H1 (cell line): ENCODE data around the gene GTPBP6. TPM values are rescaled to one million over a fixed set of nuclear protein-coding genes. Genes with fewer than 3 reads are reported as not detected.

Experiments used
- CTCF ChIA-PET: fragments of 300-600 bp; sonication (Branson Sonifier 250); formaldehyde crosslinking; loops from one replicate; lab custom pipeline; 2021; ENCODE audit not compliant: partially characterized antibody; lab: Charles Lee
- POLR2A ChIA-PET: fragments of 300-600 bp; sonication (Branson Sonifier 250); formaldehyde crosslinking; loops from one replicate; lab custom pipeline; 2021; ENCODE audit warnings: inconsistent platforms; ENCODE audit not compliant: partially characterized antibody; lab: Charles Lee
- DNase-seq, 2 experiments: peaks; one replicate each; pipeline versions ENCODE4 v3.0.0 to v3.0.0-alpha.2; 2010 to 2022; ENCODE audit warnings: low spot score in 2 of 2, low read depth in 1 of 2, mixed read lengths in 1 of 2
- FAIRE-seq: peaks from 2 replicates; lab custom pipeline; 2011; peaks lifted over from hg19 to GRCh38; lab: Jason Lieb, UNC
- H2AFZ ChIP-seq: 2 replicates; pipeline ENCODE4 v1.8.1; 2012; ENCODE audit warnings: low read length, inconsistent platforms
- H2AK5ac ChIP-seq: 2 replicates; pipeline ENCODE4 v1.6.1; 2013; ENCODE audit warnings: low read depth, low read length
- H2BK120ac ChIP-seq: replicated peaks from 2 replicates; pipeline ENCODE3; 2013; ENCODE audit warnings: low read depth, low read length, inconsistent platforms
- H2BK12ac ChIP-seq: 2 replicates; pipeline ENCODE4 v1.6.1; 2013; ENCODE audit warnings: low read depth, low read length
- H2BK15ac ChIP-seq: 2 replicates; pipeline ENCODE4 v1.6.1; 2013; ENCODE audit warnings: low read length
- H2BK20ac ChIP-seq: 2 replicates; pipeline ENCODE4 v1.6.1; 2013; ENCODE audit warnings: low read length
- H2BK5ac ChIP-seq: 2 replicates; pipeline ENCODE4 v1.6.1; 2013; ENCODE audit warnings: low read depth, low read length
- H3K14ac ChIP-seq: 2 replicates; pipeline ENCODE4 v1.6.1; 2013; ENCODE audit warnings: inconsistent platforms; ENCODE audit not compliant: insufficient read length
- H3K18ac ChIP-seq: 2 replicates; pipeline ENCODE4 v1.6.1; 2013; ENCODE audit warnings: low read length; ENCODE audit errors: extremely low read depth
- H3K23ac ChIP-seq: 2 replicates; pipeline ENCODE4 v1.6.1; 2013; ENCODE audit warnings: inconsistent platforms; ENCODE audit not compliant: insufficient read length
- H3K23me2 ChIP-seq: 2 replicates; pipeline ENCODE4 v1.6.1; 2013; ENCODE audit warnings: low read depth, low read length
- H3K27ac ChIP-seq: 2 replicates; pipeline ENCODE4 v1.6.1; 2011; ENCODE audit warnings: low read depth, low read length, inconsistent platforms
- H3K27me3 ChIP-seq, 4 experiments: replicated peaks in 1 of 4; 1 replicate in 1 of 4; 2 replicates in 3 of 4; pipeline versions ENCODE4 v1.6.1 to v1.8.1; 2011 to 2013; ENCODE audit warnings: low read length in 3 of 4, mild to moderate bottlenecking in 3 of 4, inconsistent platforms in 2 of 4, mixed read lengths in 2 of 4, moderate library complexity in 1 of 4; ENCODE audit not compliant: control insufficient read depth in 3 of 4, insufficient read depth in 3 of 4; ENCODE audit errors: extremely low read depth in 1 of 4
- H3K36me3 ChIP-seq, 4 experiments: 2 replicates each; pipeline versions ENCODE4 v1.6.1 to v1.8.1; 2011 to 2013; ENCODE audit warnings: mild to moderate bottlenecking in 4 of 4, low read length in 3 of 4, moderate library complexity in 2 of 4, control low read depth in 1 of 4, inconsistent platforms in 1 of 4; ENCODE audit not compliant: insufficient read depth in 4 of 4, control insufficient read depth in 2 of 4
- H3K4ac ChIP-seq: replicated peaks from 2 replicates; pipeline ENCODE3; 2013; ENCODE audit warnings: low read length, low read depth, mixed read lengths, inconsistent platforms; ENCODE audit not compliant: insufficient read length
- H3K4me1 ChIP-seq, 4 experiments: replicated peaks in 1 of 4; 1 replicate in 1 of 4; 2 replicates in 3 of 4; pipeline versions ENCODE4 v1.6.1 to v1.8.1; 2011 to 2013; ENCODE audit warnings: low read length in 3 of 4, inconsistent platforms in 2 of 4, mixed read lengths in 1 of 4; ENCODE audit not compliant: insufficient read depth in 4 of 4, control insufficient read depth in 3 of 4
- H3K4me2 ChIP-seq, 2 experiments: 2 replicates each; pipeline versions ENCODE4 v1.6.1 to v1.8.1; 2011 to 2013; ENCODE audit warnings: low read depth in 2 of 2, low read length in 2 of 2, control low read depth in 1 of 2, inconsistent platforms in 1 of 2, mild to moderate bottlenecking in 1 of 2; ENCODE audit not compliant: insufficient read depth in 1 of 2
- H3K4me3 ChIP-seq, 4 experiments: fragments of 200-600, 300-600 bp in 1 of 4; sonication (generic), shearing (Covaris generic), sonication (Bioruptor Twin) in 1 of 4; 2 replicates each; pipeline versions ENCODE4 v1.5.1 to v1.8.1; 2011 to 2016; ENCODE audit warnings: low read length in 4 of 4, low read depth in 3 of 4, control low read depth in 2 of 4, inconsistent platforms in 2 of 4, mild to moderate bottlenecking in 2 of 4, mixed read lengths in 1 of 4, moderate library complexity in 1 of 4; ENCODE audit not compliant: insufficient read depth in 2 of 4; ENCODE audit errors: extremely low read depth in 1 of 4
- H3K56ac ChIP-seq: replicated peaks from 2 replicates; pipeline ENCODE3; 2013; ENCODE audit warnings: low read depth, mild to moderate bottlenecking, mixed read lengths, low read length, inconsistent platforms; ENCODE audit not compliant: insufficient read length
- H3K79me1 ChIP-seq: 2 replicates; pipeline ENCODE4 v1.6.1; 2013; ENCODE audit warnings: low read depth, low read length, control low read depth
- H3K79me2 ChIP-seq, 2 experiments: 2 replicates each; pipeline versions ENCODE4 v1.6.1 to v1.8.1; 2012 to 2013; ENCODE audit warnings: low read length in 2 of 2, mild to moderate bottlenecking in 2 of 2, inconsistent platforms in 1 of 2; ENCODE audit not compliant: insufficient read depth in 2 of 2, control insufficient read depth in 1 of 2
- H3K9ac ChIP-seq, 4 experiments: replicated peaks in 1 of 4; 1 replicate in 1 of 4; 2 replicates in 3 of 4; pipeline versions ENCODE4 v1.6.1 to v1.8.1; 2011 to 2013; ENCODE audit warnings: low read depth in 3 of 4, low read length in 3 of 4, control low read depth in 2 of 4, mild to moderate bottlenecking in 2 of 4, moderate library complexity in 2 of 4, inconsistent platforms in 1 of 4; ENCODE audit errors: extremely low read depth in 1 of 4
- H3K9me3 ChIP-seq, 2 experiments: 2 replicates each; pipeline versions ENCODE4 v1.6.1 to v1.8.1; 2012 to 2013; ENCODE audit warnings: mild to moderate bottlenecking in 2 of 2, moderate library complexity in 2 of 2, control low read depth in 1 of 2, inconsistent platforms in 1 of 2, low read depth in 1 of 2, low read length in 1 of 2, mixed read lengths in 1 of 2; ENCODE audit not compliant: insufficient read depth in 2 of 2
- H4K20me1 ChIP-seq, 2 experiments: replicated peaks in 1 of 2; 2 replicates each; pipeline versions ENCODE3 to v1.8.1; 2011 to 2013; ENCODE audit warnings: inconsistent platforms in 2 of 2, low read length in 2 of 2, mild to moderate bottlenecking in 1 of 2; ENCODE audit not compliant: insufficient read depth in 2 of 2, control insufficient read depth in 1 of 2
- H4K5ac ChIP-seq: 2 replicates; pipeline ENCODE4 v1.6.1; 2013; ENCODE audit warnings: low read length, low read depth, mixed read lengths, inconsistent platforms; ENCODE audit not compliant: insufficient read length
- H4K8ac ChIP-seq: 2 replicates; pipeline ENCODE4 v1.8.0; 2013; ENCODE audit warnings: mild to moderate bottlenecking, moderate library complexity, low read length, inconsistent platforms; ENCODE audit not compliant: insufficient read depth; ENCODE audit errors: extremely low read depth
- H4K91ac ChIP-seq: replicated peaks from 2 replicates; pipeline ENCODE3; 2013; ENCODE audit warnings: low read length, mixed read lengths, inconsistent platforms; ENCODE audit not compliant: insufficient read length
- CBX8 ChIP-seq: fragments of 300-800, 300-1000 bp; sonication (generic); IDR thresholded peaks from 2 replicates; pipeline ENCODE4 v1.7.1; 2016; ENCODE audit warnings: low read depth, low read length, borderline replicate concordance
- FOSL1 ChIP-seq: IDR thresholded peaks from 2 replicates; pipeline ENCODE4 v1.6.1; 2011; ENCODE audit warnings: mild to moderate bottlenecking, low read depth, low read length, moderate library complexity; ENCODE audit not compliant: insufficient read depth
- POLR2A ChIP-seq, 2 experiments: IDR thresholded peaks; 1 replicate in 1 of 2; 2 replicates in 1 of 2; pipeline ENCODE4 v1.6.1; 2011; ENCODE audit warnings: low read depth in 2 of 2, low read length in 2 of 2, mild to moderate bottlenecking in 2 of 2; ENCODE audit errors: control extremely low read depth in 1 of 2
- POLR2AphosphoS5 ChIP-seq: IDR thresholded peaks from 2 replicates; pipeline ENCODE4 v1.6.1; 2011; ENCODE audit warnings: low read depth, low read length
- RBBP5 ChIP-seq: IDR thresholded peaks from 2 replicates; pipeline ENCODE4 v1.7.1; 2012; ENCODE audit warnings: low read depth, mild to moderate bottlenecking, inconsistent platforms, low read length, moderate library complexity, borderline replicate concordance
- TAF1 ChIP-seq: IDR thresholded peaks from 2 replicates; pipeline ENCODE4 v1.6.1; 2011; ENCODE audit warnings: mild to moderate bottlenecking, low read depth, low read length
- WGBS, 2 experiments: shearing (Covaris generic) in 1 of 2; methylation state at CpG; one replicate each; pipeline versions ENCODE4 v1.1.6 to v1.1.7; 2013 to 2015; ENCODE audit warnings: low lambda C conversion rate in 2 of 2, mixed read lengths in 2 of 2, inconsistent platforms in 1 of 2, low coverage in 1 of 2, missing lambda C conversion rate in 1 of 2; ENCODE audit not compliant: insufficient replicate concordance in 2 of 2, insufficient coverage in 1 of 2, insufficient read length in 1 of 2; ENCODE audit errors: extremely low coverage in 1 of 2, missing lambda C conversion rate in 1 of 2; 5-methylcytosine and 5-hydroxymethylcytosine counted together
- polyA plus RNA-seq, 7 experiments: library from polyadenylated mRNA; depleted of rRNA in 3 of 7; stranded (reverse) in 5 of 7; unstranded in 2 of 7; fragments of >200 nt in 5 of 7; fragments of 200-250 nt in 2 of 7; gene quantifications; 1 replicate in 5 of 7; 2 replicates in 1 of 7; 4 replicates in 1 of 7; pipeline versions ENCODE4 v1.2.1 to v1.2.3, GENCODE V29; 2011 to 2013; ENCODE audit warnings: missing spikeins in 2 of 7, mixed read lengths in 2 of 7
- total RNA-seq: library from RNA; stranded (reverse); fragmentation: NEBNext Ultra II Directional; extraction: Animal tissue kit (Norgen Biotek cat#: 25700); gene quantifications from 2 replicates; pipeline ENCODE4 v1.2.1, GENCODE V29; 2021

Gene GTPBP6
- total and polyA plus RNA-seq, 2 of the 8 experiments (the other 6 are each of a cell fraction or from before 2014, with no cell fraction given), result 33.9 to 57.1 TPM

DNA sequence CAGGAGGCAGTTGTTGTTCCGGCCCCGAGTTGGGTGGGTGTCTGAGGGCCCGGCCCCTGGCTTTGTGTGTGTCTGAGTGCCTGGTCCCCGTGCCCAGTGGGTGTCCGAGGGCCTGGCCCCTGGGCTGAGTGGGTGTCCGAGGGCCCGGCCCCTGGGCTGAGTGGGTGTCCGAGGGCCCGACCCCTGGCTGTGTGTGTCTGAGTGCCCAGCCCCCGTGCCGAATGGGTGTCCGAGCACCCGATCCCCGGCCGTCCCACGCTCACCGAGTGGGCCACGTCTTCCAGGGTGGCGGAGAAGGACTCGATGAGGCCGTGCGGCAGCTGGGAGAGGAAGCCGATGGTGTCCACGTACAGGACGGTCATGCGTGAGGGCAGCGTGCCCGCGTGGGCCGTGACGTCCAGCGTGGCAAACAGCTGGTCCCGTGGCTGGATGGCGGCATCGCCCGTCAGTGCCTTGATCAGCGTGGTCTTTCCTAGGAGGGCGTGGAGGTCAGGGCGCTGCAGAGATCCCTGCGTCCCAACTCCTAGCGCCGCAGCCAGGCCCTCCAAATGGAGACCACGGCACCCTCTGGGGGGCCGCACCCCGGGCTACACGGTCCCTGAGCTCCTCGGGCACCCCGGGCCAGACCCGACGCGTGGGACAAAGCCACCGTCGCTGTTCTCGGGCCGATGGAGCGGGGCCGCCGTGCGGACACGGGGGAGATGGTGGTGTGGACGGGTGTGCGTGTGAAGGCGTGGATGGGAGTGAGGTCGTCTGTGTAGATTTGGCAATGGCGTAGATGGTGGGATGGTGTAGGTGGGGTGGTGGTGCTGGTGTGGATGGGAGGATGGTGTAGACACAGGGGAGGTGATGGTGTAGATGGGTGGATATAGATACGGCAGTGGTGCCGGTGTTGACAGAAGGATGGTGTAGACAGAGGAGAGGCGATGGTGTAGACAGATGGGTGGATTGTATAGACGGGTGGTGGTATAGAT, 7.2 kb downstream of the GTPBP6 start:
- no peak overlapping the region for H2AFZ ChIP-seq
- CTCF ChIA-PET, result no interaction called here
- no peak for DNase-seq
- peaks cover 0 to 3% of the 10 kb centered on the region in 2 experiments; a peak in 2 of 4 replicates for H3K79me2 ChIP-seq
- no peak overlapping the region for H2BK120ac ChIP-seq
- peaks cover 8% of the 10 kb centered on the region; the same call in 1 of the 2 replicates for H3K23me2 ChIP-seq
- no peak overlapping the region for H3K18ac ChIP-seq
- H2BK15ac ChIP-seq, result no peak overlapping the region
- no peak overlapping the region for H3K4me2 ChIP-seq
- no peak overlapping the region; the same call in 1 of the 2 replicates for H4K8ac ChIP-seq
- no peaks in the 10 kb centered on the region for H3K4me1 ChIP-seq
- peaks cover 9% of the 10 kb centered on the region; the same call in 1 of the 2 replicates for H3K79me1 ChIP-seq
- H3K9ac ChIP-seq, result no peak overlapping the region
- no peak overlapping the region for H3K56ac ChIP-seq
- H2BK5ac ChIP-seq, result no peak overlapping the region
- H2BK12ac ChIP-seq, result no peak overlapping the region
- H3K4ac ChIP-seq, result no peak overlapping the region
- FAIRE-seq, result no peak
- H4K91ac ChIP-seq, result peak overlapping the region; percentile 65
- H4K5ac ChIP-seq, result no peak overlapping the region
- no peak overlapping the region for H3K14ac ChIP-seq
- H3K9me3 ChIP-seq, result no peaks in the 10 kb centered on the region
- H4K20me1 ChIP-seq, result peaks cover 3 to 17% of the 10 kb centered on the region in 2 experiments
- no peak overlapping the region for H3K23ac ChIP-seq
- H2BK20ac ChIP-seq, result no peak overlapping the region
- H3K4me3 ChIP-seq, result no peak overlapping the region
- no peak overlapping the region for H2AK5ac ChIP-seq
- TF ChIP-seq FOSL1 (no peak), CBX8 (no peak), RBBP5 (no peak), POLR2A (IDR thresholded peaks at IDR 0.05; ENCODE audit: control extremely low read depth in 1 of 2, low read depth in 2 of 2, low read length in 2 of 2) (0 out of 3 replicates have a peak, but pooled peaks of 1 of the 2 experiments have one; percentile 24), TAF1 (no peak), POLR2AphosphoS5 (peak; percentile 12; the same call in 1 of the 2 replicates)
- TF ChIP-seq, all 59 proteins: peak for 2
- Histone ChIP-seq H3K36me3 (peaks cover 22 to 68% (median 44%) of the 10 kb centered on the region in 4 experiments), H3K27ac (no peak overlapping the region), H3K27me3 (no peaks in the 10 kb centered on the region)
- POLR2A ChIA-PET, result no interaction called here
- WGBS, 2 experiments, result 90% methylated on average over 53 of the region's 69 CpGs; no CpG with 5 or more reads in 1 of the 2 experiments
